ENCODE results near the gene EMC1. TPM values are rescaled to one million over a fixed set of nuclear protein-coding genes. Genes with fewer than 3 reads are reported as not detected.

The EMC1 gene
- total RNA-seq, 4 donors from 2014 or later = 16.2 to 43.1 (median 36.1) TPM

- peaks cover 23 to 41% (median 32%) of the 10 kb centered on the region in 4 donors for H3K36me3 ChIP-seq
- WGBS = 92% methylated on average over 3 of the region's 3 CpGs
- no peaks in the 10 kb centered on the region for H3K9me3 ChIP-seq
- H3K4me3 ChIP-seq = no peak overlapping the region
- peaks cover 62 to 91% (median 82%) of the 10 kb centered on the region in 4 donors for H3K4me1 ChIP-seq
- peak overlapping the region in 3 of 4 donors; percentile 57 to 98 (median 96) for H3K27ac ChIP-seq (replicated peaks in 1 of 4)
- no peaks in the 10 kb centered on the region for H3K27me3 ChIP-seq
- intact Hi-C loops (cut with DNase I) = no loop called here
- TF ChIP-seq POLR2AphosphoS5 (IDR thresholded peaks at IDR 0.05) = no peak
- no peak for TF ChIP-seq EP300 (IDR thresholded peaks at IDR 0.05)
- TF ChIP-seq POLR2A (IDR thresholded peaks at IDR 0.05; ENCODE audit: low read depth) = no peak
- TF ChIP-seq CTCF (IDR thresholded peaks at IDR 0.05) = no peak
- no peak for DNase-seq (ENCODE audit: extremely low spot score)
Observed at GRCh38 chr1:19202396-19202795, 48.9 kb downstream of the EMC1 start.

GRCh38 chr1:19199969-19200604 lies 51.2 kb downstream of the EMC1 start:
- Histone ChIP-seq H3K36me3 (peaks cover 35 to 63% (median 53%) of the 10 kb centered on the region in 4 donors), H3K4me3 (no peak overlapping the region), H3K27me3 (no peaks in the 10 kb centered on the region), H3K27ac (replicated peaks in 1 of 4) (no peak overlapping the region), H3K9me3 (no peaks in the 10 kb centered on the region), H3K4me1 (peaks cover 43 to 67% (median 59%) of the 10 kb centered on the region in 4 donors)
- intact Hi-C loops (cut with DNase I) = no loop called here
- 70% methylated on average over 4 of the region's 4 CpGs for WGBS
- DNase-seq (ENCODE audit: extremely low spot score) = no peak
- TF ChIP-seq CTCF (IDR thresholded peaks at IDR 0.05) (no peak), POLR2AphosphoS5 (IDR thresholded peaks at IDR 0.05) (no peak), POLR2A (IDR thresholded peaks at IDR 0.05; ENCODE audit: low read depth) (no peak), EP300 (IDR thresholded peaks at IDR 0.05) (no peak)

- peaks cover 38 to 61% (median 53%) of the 10 kb centered on the region in 4 donors for H3K4me1 ChIP-seq
- WGBS = 91% methylated on average over 4 of the region's 4 CpGs
- intact Hi-C loops (cut with DNase I) = no loop called here
- H3K36me3 ChIP-seq = peaks cover 41 to 69% (median 59%) of the 10 kb centered on the region in 4 donors
- H3K4me3 ChIP-seq = no peak overlapping the region
- TF ChIP-seq CTCF (IDR thresholded peaks at IDR 0.05) (no peak), POLR2AphosphoS5 (IDR thresholded peaks at IDR 0.05) (no peak), POLR2A (IDR thresholded peaks at IDR 0.05; ENCODE audit: low read depth) (no peak), EP300 (IDR thresholded peaks at IDR 0.05) (no peak)
- DNase-seq (ENCODE audit: extremely low spot score) = no peak
- no peak overlapping the region for H3K27ac ChIP-seq (replicated peaks in 1 of 4)
- H3K9me3 ChIP-seq = no peaks in the 10 kb centered on the region
- H3K27me3 ChIP-seq = no peaks in the 10 kb centered on the region
Observed at GRCh38 chr1:19199329-19199968, 51.9 kb downstream of the EMC1 start.

GRCh38 chr1:19198820-19199219 lies 52.5 kb downstream of the EMC1 start:
- intact Hi-C loops (cut with DNase I) = no loop called here
- WGBS = 88% methylated on average over 4 of the region's 4 CpGs
- Histone ChIP-seq H3K4me1 (peaks cover 32 to 55% (median 46%) of the 10 kb centered on the region in 4 donors), H3K36me3 (peaks cover 48 to 76% (median 65%) of the 10 kb centered on the region in 4 donors), H3K27me3 (no peaks in the 10 kb centered on the region), H3K9me3 (no peaks in the 10 kb centered on the region), H3K27ac (replicated peaks in 1 of 4) (no peak overlapping the region), H3K4me3 (no peak overlapping the region)
- DNase-seq (ENCODE audit: extremely low spot score) = no peak
- TF ChIP-seq CTCF (IDR thresholded peaks at IDR 0.05) (no peak), POLR2AphosphoS5 (IDR thresholded peaks at IDR 0.05) (no peak), EP300 (IDR thresholded peaks at IDR 0.05) (no peak), POLR2A (IDR thresholded peaks at IDR 0.05; ENCODE audit: low read depth) (no peak)
